GM10248 (cell line): ENCODE results near the gene RRAGC.

Experiments
- CTCF ChIA-PET: fragments of 300-600 bp; sonication (Branson Sonifier 250); formaldehyde crosslinking; extraction: SDS; loops from one replicate; lab custom pipeline; 2021; ENCODE audit warnings: antibody characterized with exemption; lab: Yijun Ruan, JAX
- POLR2A ChIA-PET: fragments of 350-650 bp; sonication (Branson Sonifier 250); formaldehyde crosslinking; extraction: SDS; loops from one replicate; lab custom pipeline; 2020; ENCODE audit warnings: antibody characterized with exemption; lab: Yijun Ruan, JAX
- DNase-seq: peaks from one replicate; pipeline ENCODE4 v3.0.0; 2012; ENCODE audit errors: extremely low spot score
- TF ChIP-seq, protein P1 (sequence below): IDR thresholded peaks from 2 replicates; pipeline ENCODE4 v1.5.1; 2012; ENCODE audit warnings: mild to moderate bottlenecking, low read depth; ENCODE audit errors: extremely low read depth, missing control alignments, control extremely low read depth

Gene RRAGC

DNA sequence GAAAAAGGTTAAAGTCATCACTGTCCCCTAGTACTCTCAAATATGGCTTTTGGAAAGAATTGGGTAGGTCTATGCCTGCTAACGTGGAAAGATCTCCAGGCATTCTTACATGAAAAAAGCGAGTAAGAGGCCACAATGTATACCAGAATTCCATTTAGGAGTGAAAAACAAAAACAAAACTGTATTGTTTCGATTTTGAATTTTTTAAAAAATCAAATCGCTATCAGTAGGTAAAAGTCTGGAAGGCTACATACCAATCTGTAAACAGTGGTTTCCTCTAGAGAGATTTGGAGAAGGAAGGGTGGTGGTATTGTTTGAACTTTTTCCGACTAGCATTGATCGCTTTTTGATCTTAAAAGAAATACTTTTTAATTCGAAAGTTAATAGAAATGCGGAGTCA lies 55.9 kb downstream of the RRAGC start:
- CTCF ChIA-PET: interaction anchor here (1.1 kb wide), 1 partner anchor 10 kb away, joined by 3 read pairs; no protein-coding TSS in a partner anchor
- TF ChIP-seq, protein P1, sequence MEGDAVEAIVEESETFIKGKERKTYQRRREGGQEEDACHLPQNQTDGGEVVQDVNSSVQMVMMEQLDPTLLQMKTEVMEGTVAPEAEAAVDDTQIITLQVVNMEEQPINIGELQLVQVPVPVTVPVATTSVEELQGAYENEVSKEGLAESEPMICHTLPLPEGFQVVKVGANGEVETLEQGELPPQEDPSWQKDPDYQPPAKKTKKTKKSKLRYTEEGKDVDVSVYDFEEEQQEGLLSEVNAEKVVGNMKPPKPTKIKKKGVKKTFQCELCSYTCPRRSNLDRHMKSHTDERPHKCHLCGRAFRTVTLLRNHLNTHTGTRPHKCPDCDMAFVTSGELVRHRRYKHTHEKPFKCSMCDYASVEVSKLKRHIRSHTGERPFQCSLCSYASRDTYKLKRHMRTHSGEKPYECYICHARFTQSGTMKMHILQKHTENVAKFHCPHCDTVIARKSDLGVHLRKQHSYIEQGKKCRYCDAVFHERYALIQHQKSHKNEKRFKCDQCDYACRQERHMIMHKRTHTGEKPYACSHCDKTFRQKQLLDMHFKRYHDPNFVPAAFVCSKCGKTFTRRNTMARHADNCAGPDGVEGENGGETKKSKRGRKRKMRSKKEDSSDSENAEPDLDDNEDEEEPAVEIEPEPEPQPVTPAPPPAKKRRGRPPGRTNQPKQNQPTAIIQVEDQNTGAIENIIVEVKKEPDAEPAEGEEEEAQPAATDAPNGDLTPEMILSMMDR: no peak
- no peak for DNase-seq
- POLR2A ChIA-PET: no interaction called here

DNA sequence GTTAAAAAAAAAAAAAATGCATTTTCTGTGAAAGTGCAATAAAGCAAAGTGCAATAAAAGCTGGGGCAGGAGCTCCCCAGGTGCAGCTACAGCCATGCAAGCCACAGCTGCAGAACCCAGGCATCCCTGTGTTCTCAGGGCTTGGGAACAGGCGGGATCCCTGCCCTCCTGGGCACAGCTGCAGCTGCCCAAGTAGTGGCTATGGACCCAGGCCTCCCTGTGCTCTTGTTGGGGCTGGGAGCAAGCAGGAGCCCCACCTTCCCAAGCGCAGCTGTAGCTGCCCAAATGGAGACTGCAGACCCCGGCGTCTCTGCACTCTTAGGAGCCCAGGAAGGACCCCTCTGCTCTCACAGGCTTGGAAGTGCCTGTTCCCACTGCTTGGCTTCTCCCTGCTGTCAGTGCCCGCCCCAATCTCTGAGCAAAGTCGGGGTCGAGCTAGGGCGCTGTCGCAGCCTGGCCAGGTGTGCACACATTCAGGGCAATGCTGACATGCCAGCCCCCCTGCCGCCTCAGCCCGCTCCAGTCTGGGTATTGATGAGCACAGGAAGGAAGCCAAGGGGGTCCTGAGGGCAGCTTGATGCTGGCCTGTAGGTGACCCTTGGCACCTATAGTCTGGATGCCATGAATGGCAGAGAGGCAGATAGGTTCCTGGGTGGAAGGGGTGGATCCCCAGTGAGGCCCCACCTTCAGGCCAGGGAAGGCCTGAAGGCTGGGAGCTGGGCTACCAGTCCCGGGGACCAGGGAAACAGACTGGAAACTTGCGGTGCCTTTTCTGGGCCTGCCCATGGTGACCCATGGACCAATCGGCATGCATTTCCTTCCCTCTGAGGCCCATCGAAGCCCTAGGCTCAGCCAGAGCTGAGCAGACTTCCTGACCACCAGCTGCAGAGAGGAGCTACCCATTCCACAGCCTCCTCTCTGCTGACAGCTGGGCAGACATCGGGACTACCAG lies 58.6 kb downstream of the RRAGC start:
- ChIA-PET POLR2A (no interaction called here), CTCF (interaction anchor here (1.2 to 1.3 kb wide), 2 partner anchors 8 to 19 kb away, joined by 4 read pairs; no protein-coding TSS in a partner anchor)
- TF ChIP-seq, protein P1: no peak
- no peak for DNase-seq

DNA sequence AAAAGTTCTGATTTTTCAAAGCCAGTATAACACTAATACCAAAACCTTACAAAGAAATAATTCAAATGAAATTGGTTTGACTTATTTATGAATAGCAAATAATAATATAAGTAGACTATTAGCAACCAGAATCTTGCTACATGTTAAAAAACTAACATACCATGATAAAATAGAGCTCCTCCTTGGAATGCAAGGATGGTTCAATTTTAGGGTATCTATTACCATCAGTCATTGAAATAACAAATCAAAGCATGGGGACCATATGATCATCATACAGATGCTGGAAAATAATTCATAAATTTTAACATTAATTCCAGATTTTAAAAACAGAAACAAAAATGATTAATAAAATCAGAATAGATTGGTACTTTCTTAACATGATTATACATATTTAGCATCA lies 66.3 kb downstream of the RRAGC start:
- ChIA-PET POLR2A (no interaction called here), CTCF (interaction anchor here (1.7 to 2.1 kb wide), 2 partner anchors 8 to 25 kb away, joined by 3 to 4 read pairs; no protein-coding TSS in a partner anchor)
- TF ChIP-seq, protein P1: no peak

DNA sequence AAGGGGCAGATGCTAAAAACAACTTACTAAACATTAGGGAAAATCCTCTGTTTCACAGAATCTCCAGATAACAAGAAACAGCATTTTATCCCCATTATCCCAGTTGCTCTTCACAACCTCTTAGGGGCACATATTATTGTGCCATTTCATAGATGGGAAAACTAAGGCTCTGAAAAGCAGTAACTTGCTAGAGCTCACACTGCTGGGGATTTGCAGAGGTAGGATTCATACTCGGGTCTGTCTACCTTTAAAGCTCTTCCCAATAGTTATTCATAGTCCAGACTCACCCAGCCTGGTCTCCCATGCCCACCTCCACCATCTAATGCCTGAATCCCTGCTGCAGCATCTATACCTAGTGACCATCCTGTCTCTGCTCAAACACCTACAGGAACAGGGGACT lies 67.7 kb downstream of the RRAGC start:
- ChIA-PET CTCF (interaction anchor here (0.7 to 2.1 kb wide), 4 partner anchors 10 to 27 kb away, joined by 3 to 4 read pairs (median 3); no protein-coding TSS in a partner anchor), POLR2A (no interaction called here)
- TF ChIP-seq, protein P1: no peak
- DNase-seq: no peak

More for the DNA sequence above, 66.3 kb downstream of the RRAGC start:
- DNase-seq: no peak

DNA sequence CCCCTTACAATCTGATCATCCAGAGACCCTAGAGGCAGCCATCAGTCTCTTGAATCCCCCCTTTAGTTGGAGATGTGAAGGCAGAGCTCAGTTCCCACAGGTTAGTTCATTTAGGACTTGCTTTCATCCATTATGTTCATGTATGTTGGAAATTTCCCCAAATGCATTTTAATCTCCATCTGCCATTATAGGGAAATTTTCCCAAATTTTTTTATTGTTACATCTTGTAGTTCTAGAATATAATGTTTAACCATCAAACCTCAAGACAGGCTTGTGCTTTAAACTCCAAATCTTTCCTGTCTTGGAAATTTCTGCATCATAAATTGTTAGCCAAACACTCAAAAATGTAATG lies 68.4 kb downstream of the RRAGC start:
- ChIA-PET POLR2A (no interaction called here), CTCF (no interaction called here)
- DNase-seq: no peak
- TF ChIP-seq, protein P1: no peak

DNA sequence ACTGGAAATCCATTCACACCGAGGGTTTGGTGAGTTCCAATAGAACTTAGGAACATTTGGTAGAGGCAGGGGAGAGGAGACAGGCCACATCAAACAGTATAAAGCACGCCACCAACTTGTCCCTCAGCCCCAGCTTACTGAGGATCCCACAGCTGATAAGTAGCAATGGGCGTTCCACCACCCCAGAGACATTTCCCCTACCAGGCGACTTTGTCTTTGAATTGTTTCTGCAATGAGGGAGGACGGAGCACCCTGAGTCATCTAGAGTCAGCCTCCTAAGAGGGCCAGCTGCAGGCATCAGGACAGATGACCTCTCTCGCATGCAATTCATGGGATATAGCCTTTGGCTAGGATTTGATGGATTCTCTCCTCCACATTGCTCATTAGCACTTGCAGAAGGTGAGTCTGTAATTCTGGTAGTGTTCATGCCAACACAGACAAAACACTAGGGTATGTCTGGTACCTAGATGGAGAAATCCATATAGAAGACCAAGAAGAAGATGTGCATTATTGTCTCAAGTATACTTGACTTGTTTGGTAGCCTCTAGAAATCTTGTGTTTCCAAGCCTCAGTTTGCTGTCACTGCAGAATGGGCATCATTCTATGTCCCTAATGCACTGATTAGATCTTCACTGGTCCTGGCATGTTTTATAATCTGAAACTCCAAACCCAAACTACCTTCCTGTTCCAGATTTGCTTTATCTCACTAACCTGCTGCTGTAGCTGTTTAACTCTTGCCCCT lies 69.0 kb downstream of the RRAGC start:
- POLR2A ChIA-PET: no interaction called here
- no peak for DNase-seq
- TF ChIP-seq, protein P1: no peak
- CTCF ChIA-PET: no interaction called here
